Stimulated activated CD8-positive, alpha-beta memory T cell treated with anti-CD3 and anti-CD28 coated beads, Interleukin-7, amount 100 ng/mL, for 24 hours (primary cell): ENCODE measurements around the gene BATF.

Experiments used
- DNase-seq: peaks from one replicate; pipeline ENCODE4 v3.0.0-alpha.2; 2020; ENCODE audit warnings: low read depth

Gene BATF

GRCh38 chr14:75499084-75499875, 23.0 kb upstream of the BATF start:
- no peak for DNase-seq

DNA sequence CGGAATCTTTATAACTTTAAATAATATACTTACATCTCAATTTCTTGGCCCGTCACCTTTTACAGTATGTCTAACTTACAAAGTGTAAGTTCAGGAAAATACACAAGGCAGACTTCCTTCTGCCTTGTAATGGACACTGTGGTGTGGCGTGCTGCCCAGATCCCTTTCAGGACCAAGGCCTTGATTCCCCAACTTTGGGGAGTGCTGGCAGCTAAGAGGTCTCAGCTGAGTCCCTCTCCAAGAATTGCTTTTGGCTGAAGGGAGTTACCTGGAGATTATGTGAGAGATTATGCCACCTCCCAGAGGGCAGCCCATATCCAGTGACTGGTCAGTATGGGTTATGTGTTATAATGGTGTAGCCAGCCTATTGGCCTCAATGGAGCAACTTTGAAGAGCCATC, 21.2 kb upstream of the BATF start:
- no peak for DNase-seq

GRCh38 chr14:75504411-75504810, 17.9 kb upstream of the BATF start:
- no peak for DNase-seq

DNA sequence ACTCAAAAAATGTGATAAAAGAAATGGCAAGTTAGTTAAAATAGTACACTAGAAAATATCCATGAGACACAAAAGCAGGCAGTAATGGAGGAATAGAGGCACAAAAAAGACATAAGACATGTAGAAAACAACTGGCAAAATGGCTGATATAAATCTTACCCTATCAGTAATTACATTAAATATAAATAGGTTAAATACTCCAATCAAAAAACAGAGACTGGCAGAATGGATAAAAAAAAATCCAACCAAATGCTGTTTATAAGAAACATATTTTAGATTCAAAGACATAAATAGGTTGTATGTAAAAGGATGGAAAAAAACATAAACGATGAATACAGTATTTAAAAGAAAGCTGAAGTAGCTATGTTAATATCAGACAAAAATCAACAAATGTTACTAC, 15.3 kb upstream of the BATF start:
- no peak for DNase-seq

- no peak for DNase-seq
Observed at GRCh38 chr14:75510547-75510946, 11.7 kb upstream of the BATF start.

DNA sequence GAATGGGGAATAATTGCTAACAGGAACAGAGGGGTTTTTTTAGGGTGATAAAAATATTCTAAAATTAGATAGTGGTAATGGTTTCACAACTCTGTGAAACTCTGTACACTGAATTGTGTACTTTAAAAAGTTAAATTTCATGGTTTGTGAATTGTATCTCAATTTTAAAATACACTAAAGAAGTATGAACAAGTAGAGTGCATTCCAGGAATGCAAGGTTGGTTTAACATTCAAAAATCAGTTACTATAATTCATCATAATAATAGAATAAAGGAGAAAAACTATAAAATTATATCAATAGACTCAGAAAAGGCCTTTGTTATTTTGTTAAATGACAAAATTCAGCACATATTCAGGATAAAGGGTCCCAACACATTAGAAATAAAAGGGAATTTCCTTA, 11.1 kb upstream of the BATF start:
- no peak for DNase-seq

DNA sequence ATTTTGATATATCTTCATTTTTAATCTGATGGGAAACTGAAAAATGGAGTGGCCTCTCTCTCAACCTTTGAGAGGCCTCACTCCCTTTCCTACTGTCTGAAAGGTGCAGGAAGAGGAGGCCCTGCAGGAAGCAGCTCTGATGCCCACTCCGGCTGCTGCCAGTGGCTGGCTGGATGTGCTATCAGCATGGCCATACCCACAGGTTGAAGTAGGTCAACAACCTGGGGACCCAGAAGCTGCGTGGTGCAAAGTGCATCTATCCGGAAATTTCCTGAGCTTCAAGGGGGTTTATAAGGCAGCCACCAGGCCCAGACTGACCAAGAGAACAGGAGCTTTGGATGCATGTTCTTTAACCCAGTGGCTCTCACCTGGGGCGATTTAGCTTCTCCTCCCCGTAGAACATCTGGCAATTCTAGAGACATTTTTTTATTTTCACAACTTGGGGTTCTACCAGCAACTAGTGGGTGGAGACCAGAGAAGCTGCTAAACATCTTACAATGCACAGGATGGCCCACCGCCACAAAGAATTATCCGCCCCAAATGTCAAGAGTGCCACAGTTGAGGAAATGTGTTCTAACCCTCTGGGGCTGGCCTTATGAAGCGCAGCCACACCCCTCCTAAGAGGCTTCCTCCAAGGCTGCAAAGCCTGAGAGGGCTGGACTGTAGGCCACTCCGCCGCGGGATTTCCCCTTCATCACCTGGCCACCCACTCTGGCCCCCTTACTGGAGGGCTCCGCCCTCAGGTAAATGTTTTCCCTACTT, 8.2 kb upstream of the BATF start:
- no peak for DNase-seq

- no peak for DNase-seq
Observed at GRCh38 chr14:75514673-75515628, 7.3 kb upstream of the BATF start.

- DNase-seq = no peak
Observed at GRCh38 chr14:75515629-75515996, 6.7 kb upstream of the BATF start.

DNA sequence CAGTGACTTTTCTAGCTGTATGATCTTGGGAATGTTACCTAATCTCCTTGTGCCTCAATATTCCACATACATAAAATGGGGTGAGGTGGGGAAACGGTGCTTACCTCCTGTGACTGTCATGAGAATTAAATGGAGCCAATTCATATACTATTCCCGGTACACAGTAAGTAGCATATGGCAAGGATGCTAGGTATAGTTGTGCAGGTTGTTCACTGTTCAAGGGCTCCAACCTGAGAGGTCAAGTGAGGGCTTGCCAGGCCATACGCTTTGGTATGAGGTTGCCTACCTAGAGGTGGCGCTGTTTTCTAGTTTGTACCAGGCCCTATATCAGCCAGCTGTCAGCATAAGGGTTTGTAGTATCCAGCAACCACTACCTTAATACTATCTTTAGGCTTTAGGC, 3.6 kb upstream of the BATF start:
- DNase-seq = no peak

- DNase-seq = no peak
Observed at GRCh38 chr14:75519394-75519793, 2.9 kb upstream of the BATF start.

- no peak for DNase-seq
Observed at GRCh38 chr14:75519826-75520728, 2.2 kb upstream of the BATF start.

GRCh38 chr14:75520852-75521251, 1.4 kb upstream of the BATF start:
- no peak for DNase-seq

- no peak for DNase-seq
Observed at GRCh38 chr14:75521415-75522199, 662 bp upstream of the BATF start.

GRCh38 chr14:75522983-75523318, 682 bp downstream of the BATF start:
- no peak for DNase-seq

DNA sequence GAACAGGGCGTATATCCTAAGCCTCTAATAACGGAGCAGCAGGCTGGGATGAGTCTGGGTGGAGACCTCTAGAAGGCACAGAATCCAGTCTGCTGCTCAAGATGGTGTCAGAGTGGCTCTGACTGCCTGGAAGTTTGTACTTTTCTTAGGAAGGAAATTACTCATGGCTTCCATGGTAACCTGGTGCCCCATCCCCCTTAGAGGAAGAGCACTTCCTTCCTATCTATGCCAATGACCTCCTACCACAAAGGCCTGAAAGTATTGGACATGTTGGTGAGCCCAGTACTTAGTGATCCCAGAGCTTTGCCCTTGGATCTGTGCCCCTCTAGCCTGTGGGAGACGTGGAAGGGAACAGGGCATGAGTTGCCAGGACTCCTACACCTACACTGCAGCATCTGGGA, 1.5 kb downstream of the BATF start:
- DNase-seq = no peak

DNA sequence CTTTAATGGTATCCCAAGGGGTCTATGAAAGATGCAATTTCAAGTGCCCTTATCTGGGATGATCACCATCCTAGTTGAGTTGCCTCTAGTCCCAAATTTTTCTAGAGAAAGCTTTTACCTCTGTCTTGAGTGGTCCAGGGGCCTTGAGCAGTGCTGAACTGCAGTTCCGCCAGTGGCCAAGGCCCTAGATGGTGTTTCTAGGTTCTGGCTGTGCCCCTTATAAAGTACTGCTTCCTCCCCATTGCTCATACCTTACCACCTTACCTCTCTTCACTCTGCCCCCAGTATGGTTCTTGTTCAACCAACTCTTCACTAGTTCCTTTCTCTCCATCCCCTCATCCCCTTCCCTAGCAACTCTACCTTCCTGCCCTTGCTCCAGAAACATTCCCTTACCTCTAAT, 3.7 kb downstream of the BATF start:
- DNase-seq = no peak

DNA sequence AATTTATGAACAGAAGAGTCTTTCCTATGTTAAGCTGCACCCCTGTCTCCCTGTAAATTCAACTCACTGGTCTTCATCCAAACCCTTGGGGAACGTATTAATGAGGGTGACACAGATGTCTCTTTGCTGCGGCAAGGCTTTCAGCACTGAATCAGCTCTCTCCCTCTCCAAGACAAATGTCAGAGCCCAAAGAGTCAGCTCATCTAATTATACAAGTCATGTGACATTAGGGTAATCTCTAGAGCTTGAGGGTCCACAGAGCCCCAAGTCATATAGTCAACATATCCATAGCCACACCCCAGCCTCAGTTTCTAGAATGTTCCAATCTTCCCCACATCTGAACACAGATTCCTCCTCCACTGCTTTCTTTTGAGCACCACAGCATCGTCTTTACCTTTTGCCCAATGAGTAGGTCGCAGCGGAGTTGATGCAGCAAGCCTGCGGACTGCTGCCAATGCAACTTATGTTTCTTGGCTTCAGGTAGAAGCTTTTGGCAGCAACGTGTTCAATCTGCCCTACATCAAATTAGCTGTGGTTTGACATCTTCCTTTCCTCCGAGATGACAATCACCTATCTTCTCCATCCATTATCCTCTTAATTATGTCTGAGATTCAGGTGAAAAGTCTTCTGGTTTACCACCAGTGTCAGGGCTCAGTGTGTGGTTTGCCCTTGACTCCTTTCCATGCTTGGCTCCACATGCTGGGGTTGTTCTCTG, 5.3 kb downstream of the BATF start:
- DNase-seq = no peak

- no peak for DNase-seq
Observed at GRCh38 chr14:75531256-75531655, 9.0 kb downstream of the BATF start.

DNA sequence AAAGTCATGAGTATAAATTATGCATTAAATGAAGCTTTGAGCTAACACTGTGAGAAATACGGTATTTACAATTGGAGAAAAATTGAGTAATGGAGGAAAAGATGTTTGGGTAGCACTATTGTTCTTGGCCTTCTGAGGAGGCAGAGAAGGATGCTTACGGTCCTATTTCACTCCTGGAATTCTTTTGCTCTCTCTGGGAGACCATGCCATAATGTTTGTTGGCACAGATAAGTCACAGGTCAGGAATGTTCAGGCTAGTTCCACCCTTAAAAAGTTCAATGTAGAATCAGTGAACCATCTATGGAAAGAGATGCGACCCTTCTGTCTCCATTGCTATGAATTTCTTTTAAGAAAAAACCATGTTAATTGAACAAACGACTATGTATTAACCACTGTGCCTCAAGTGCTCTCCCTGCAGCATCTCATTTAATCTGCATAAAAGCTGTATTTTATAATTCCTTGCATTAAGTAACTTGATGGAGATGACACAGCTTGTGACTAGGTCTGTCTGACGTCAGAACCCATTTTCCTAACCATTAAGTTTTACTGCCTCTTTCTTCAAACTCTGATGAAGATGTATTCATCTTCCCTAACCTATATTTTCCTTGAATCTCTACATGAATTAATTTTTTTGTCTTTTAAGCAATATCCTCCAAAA, 9.5 kb downstream of the BATF start:
- no peak for DNase-seq
